GM23248 (cell line): ENCODE data around the gene BAIAP2L2. TPM values are rescaled to one million over a fixed set of nuclear protein-coding genes. Genes with fewer than 3 reads are reported as not detected.
"Not testable (repeated sequence)": the region's sequence is repeated elsewhere in the genome, so short reads cannot be mapped to it uniquely, and the experiment has no call there.

Experiments used
- DNase-seq: peaks from one replicate; pipeline ENCODE4 v3.0.0-alpha.2; 2015
- H2AFZ ChIP-seq: fragments of 200-600 bp; sonication (generic); 2 replicates; pipeline ENCODE4 v1.6.1; 2016; ENCODE audit warnings: antibody characterized with exemption
- H3F3A ChIP-seq: fragments of 200-600 bp; sonication (generic); 2 replicates; pipeline ENCODE4 v1.6.1; 2016; ENCODE audit warnings: mild to moderate bottlenecking, antibody characterized with exemption, mixed run types; ENCODE audit not compliant: insufficient read depth
- H3K27ac ChIP-seq: fragments of 200-600 bp; sonication (generic); 2 replicates; pipeline ENCODE4 v1.5.1; 2016; ENCODE audit warnings: mild to moderate bottlenecking
- H3K27me3 ChIP-seq: fragments of 200-600 bp; sonication (generic); replicated peaks from 2 replicates; pipeline ENCODE4 v1.6.1; 2016; ENCODE audit warnings: mild to moderate bottlenecking; ENCODE audit not compliant: insufficient read depth
- H3K36me3 ChIP-seq: fragments of 200-600 bp; sonication (generic); 2 replicates; pipeline ENCODE4 v1.6.1; 2016; ENCODE audit warnings: low read depth, mild to moderate bottlenecking
- H3K4me1 ChIP-seq: fragments of 200-600 bp; sonication (generic); 2 replicates; pipeline ENCODE4 v1.6.1; 2016; ENCODE audit warnings: mild to moderate bottlenecking; ENCODE audit not compliant: insufficient read depth
- H3K4me2 ChIP-seq: fragments of 200-600 bp; sonication (generic); one replicate; pipeline ENCODE4 v1.6.1; 2016; ENCODE audit warnings: mild to moderate bottlenecking; ENCODE audit not compliant: unreplicated experiment
- H3K4me3 ChIP-seq: fragments of 200-600 bp; sonication (generic); 2 replicates; pipeline ENCODE4 v1.5.1; 2016; ENCODE audit warnings: mild to moderate bottlenecking
- H3K79me2 ChIP-seq: fragments of 200-600 bp; sonication (generic); 2 replicates; pipeline ENCODE4 v1.6.1; 2016; ENCODE audit warnings: mild to moderate bottlenecking; ENCODE audit not compliant: insufficient read depth
- H3K9ac ChIP-seq: fragments of 200-600 bp; sonication (generic); 2 replicates; pipeline ENCODE4 v1.6.1; 2016; ENCODE audit warnings: mild to moderate bottlenecking
- H3K9me2 ChIP-seq: fragments of 200-600 bp; sonication (generic); 2 replicates; pipeline ENCODE4 v1.6.1; 2016; ENCODE audit warnings: mixed run types, mild to moderate bottlenecking, moderate library complexity; ENCODE audit not compliant: insufficient read depth
- H3K9me3 ChIP-seq: fragments of 200-600 bp; sonication (generic); one replicate; pipeline ENCODE4 v1.6.1; 2017; ENCODE audit warnings: low read depth
- H4K20me1 ChIP-seq: fragments of 200-600 bp; sonication (generic); 2 replicates; pipeline ENCODE4 v1.6.0; 2016; ENCODE audit not compliant: insufficient read depth
- EZH2 ChIP-seq: fragments of 200-600 bp; sonication (generic); IDR thresholded peaks from 2 replicates; pipeline ENCODE4 v1.6.1; 2018; ENCODE audit warnings: antibody characterized with exemption, mild to moderate bottlenecking; ENCODE audit not compliant: insufficient read depth, poor library complexity, severe bottlenecking
- EZH2phosphoT487 ChIP-seq: fragments of 200-600 bp; sonication (generic); IDR thresholded peaks from 2 replicates; pipeline ENCODE4 v1.6.1; 2018; ENCODE audit warnings: antibody characterized with exemption, moderate library complexity, mild to moderate bottlenecking, low read depth; ENCODE audit not compliant: insufficient read depth
- WGBS, 2 experiments: methylation state at CpG; one replicate each; pipeline ENCODE4 v1.1.6; 2015 to 2017; ENCODE audit warnings: low lambda C conversion rate in 2 of 2, low coverage in 1 of 2; ENCODE audit errors: missing lambda C conversion rate in 2 of 2; 5-methylcytosine and 5-hydroxymethylcytosine counted together
- in situ Hi-C: fragments of 300-500 bp; cut with MboI; formaldehyde crosslinking; loops from 2 replicates; pipeline ENCODE4 v1.15.0; 2020
- polyA plus RNA-seq: library from polyadenylated mRNA; unstranded; fragments of >200 nt; fragmentation: Nextera tagmentation; extraction: Ambion mirVana; gene quantifications from 2 replicates; pipeline ENCODE4 v1.2.1, GENCODE V29; 2016
- total RNA-seq: library from RNA; depleted of rRNA; stranded (reverse); fragments of >200 nt; shearing (Covaris generic); gene quantifications from 2 replicates; pipeline ENCODE4 v1.2.3, GENCODE V29; 2014

Gene BAIAP2L2
- total and polyA plus RNA-seq, 2 experiments from 2014 or later = 12.6 to 13.4 TPM

- TF ChIP-seq EZH2 = no peak
- no peak for TF ChIP-seq EZH2phosphoT487
- in situ Hi-C loops = no loop called here
- DNase-seq = no peak
- no peak overlapping the region for H3K9ac ChIP-seq
- no peaks in the 10 kb centered on the region for H3K79me2 ChIP-seq
- H3K36me3 ChIP-seq = no peaks in the 10 kb centered on the region
- H4K20me1 ChIP-seq = no peaks in the 10 kb centered on the region
- H3K4me2 ChIP-seq = no peak overlapping the region
- H3K4me3 ChIP-seq = no peak overlapping the region
- no peak overlapping the region for H2AFZ ChIP-seq
- WGBS, 2 experiments = 71 to 72% methylated on average over 7 of the region's 7 CpGs
- H3K27ac ChIP-seq = no peak overlapping the region
- H3K9me3 ChIP-seq = no peaks in the 10 kb centered on the region
- H3F3A ChIP-seq = no peaks in the 10 kb centered on the region
- no peaks in the 10 kb centered on the region for H3K4me1 ChIP-seq
- no peaks in the 10 kb centered on the region for H3K9me2 ChIP-seq
- no peaks in the 10 kb centered on the region for H3K27me3 ChIP-seq
Observed at GRCh38 chr22:38079804-38080203, 30.7 kb downstream of the BAIAP2L2 start.

GRCh38 chr22:38079208-38079607, 31.3 kb downstream of the BAIAP2L2 start:
- H3K4me3 ChIP-seq, H3K4me2 ChIP-seq, DNase-seq, H3K79me2 ChIP-seq, H3K9me3 ChIP-seq, H3F3A ChIP-seq, H3K4me1 ChIP-seq, H3K27me3 ChIP-seq, in situ Hi-C loops, H4K20me1 ChIP-seq, H3K27ac ChIP-seq, H3K36me3 ChIP-seq, H3K9me2 ChIP-seq, H2AFZ ChIP-seq, H3K9ac ChIP-seq: not testable (repeated sequence)
- 72 to 77% methylated on average over 2 of the region's 2 CpGs for WGBS, 2 experiments

- H3K9me2 ChIP-seq = no peaks in the 10 kb centered on the region
- H3F3A ChIP-seq = no peaks in the 10 kb centered on the region
- H4K20me1 ChIP-seq = no peaks in the 10 kb centered on the region
- no peak overlapping the region for H3K4me3 ChIP-seq
- no peak overlapping the region for H3K4me2 ChIP-seq
- H3K36me3 ChIP-seq = no peaks in the 10 kb centered on the region
- no peaks in the 10 kb centered on the region for H3K79me2 ChIP-seq
- in situ Hi-C loops = no loop called here
- no peaks in the 10 kb centered on the region for H3K27me3 ChIP-seq
- no peak overlapping the region for H2AFZ ChIP-seq
- TF ChIP-seq EZH2 (no peak), EZH2phosphoT487 (no peak)
- no peak overlapping the region for H3K27ac ChIP-seq
- H3K9me3 ChIP-seq = no peaks in the 10 kb centered on the region
- H3K4me1 ChIP-seq = no peaks in the 10 kb centered on the region
- DNase-seq = no peak
- H3K9ac ChIP-seq = no peak overlapping the region
- WGBS, 2 experiments = 83% methylated on average over 19 to 22 of the region's 22 CpGs
Observed at GRCh38 chr22:38078046-38078840, 32.2 kb downstream of the BAIAP2L2 start.

DNA sequence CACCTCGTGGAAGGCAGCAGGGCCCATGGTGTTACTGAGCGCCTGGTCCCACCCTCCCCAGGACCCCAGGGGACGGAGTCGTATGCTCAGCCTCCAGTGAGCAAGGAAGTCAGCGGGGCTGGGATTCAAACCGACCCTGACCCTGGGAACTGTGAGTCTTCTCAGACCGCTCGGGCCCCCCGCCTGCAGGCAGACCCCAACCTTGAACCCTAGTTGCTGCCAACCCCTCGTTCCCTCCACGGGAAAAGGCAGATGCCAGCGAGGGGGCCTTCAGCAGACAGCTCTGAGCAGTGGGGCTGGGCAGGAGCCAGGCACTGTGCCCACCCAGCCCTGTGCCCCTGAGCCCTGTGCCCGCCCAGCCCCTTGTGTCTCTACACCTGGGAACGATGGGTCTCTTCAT, 32.9 kb downstream of the BAIAP2L2 start:
- Histone ChIP-seq H2AFZ (no peak overlapping the region), H4K20me1 (no peaks in the 10 kb centered on the region), H3K9me3 (no peaks in the 10 kb centered on the region), H3K9me2 (no peaks in the 10 kb centered on the region), H3K36me3 (no peaks in the 10 kb centered on the region), H3K9ac (no peak overlapping the region), H3K27ac (no peak overlapping the region), H3F3A (no peaks in the 10 kb centered on the region), H3K79me2 (no peaks in the 10 kb centered on the region), H3K4me3 (no peak overlapping the region), H3K27me3 (no peaks in the 10 kb centered on the region), H3K4me1 (no peaks in the 10 kb centered on the region), H3K4me2 (no peak overlapping the region)
- TF ChIP-seq EZH2phosphoT487 (no peak), EZH2 (no peak)
- 69 to 74% methylated on average over 8 to 14 of the region's 14 CpGs for WGBS, 2 experiments
- DNase-seq = no peak
- in situ Hi-C loops = no loop called here
